NCI-H2227 (cell line): Measurements from ENCODE around the gene KY.

Experiments used
- DNase-seq: peaks from one replicate; lab custom pipeline; 2025; ENCODE audit not compliant: unreplicated experiment; lab: John Stamatoyannopoulos, UW

The KY gene

DNA sequence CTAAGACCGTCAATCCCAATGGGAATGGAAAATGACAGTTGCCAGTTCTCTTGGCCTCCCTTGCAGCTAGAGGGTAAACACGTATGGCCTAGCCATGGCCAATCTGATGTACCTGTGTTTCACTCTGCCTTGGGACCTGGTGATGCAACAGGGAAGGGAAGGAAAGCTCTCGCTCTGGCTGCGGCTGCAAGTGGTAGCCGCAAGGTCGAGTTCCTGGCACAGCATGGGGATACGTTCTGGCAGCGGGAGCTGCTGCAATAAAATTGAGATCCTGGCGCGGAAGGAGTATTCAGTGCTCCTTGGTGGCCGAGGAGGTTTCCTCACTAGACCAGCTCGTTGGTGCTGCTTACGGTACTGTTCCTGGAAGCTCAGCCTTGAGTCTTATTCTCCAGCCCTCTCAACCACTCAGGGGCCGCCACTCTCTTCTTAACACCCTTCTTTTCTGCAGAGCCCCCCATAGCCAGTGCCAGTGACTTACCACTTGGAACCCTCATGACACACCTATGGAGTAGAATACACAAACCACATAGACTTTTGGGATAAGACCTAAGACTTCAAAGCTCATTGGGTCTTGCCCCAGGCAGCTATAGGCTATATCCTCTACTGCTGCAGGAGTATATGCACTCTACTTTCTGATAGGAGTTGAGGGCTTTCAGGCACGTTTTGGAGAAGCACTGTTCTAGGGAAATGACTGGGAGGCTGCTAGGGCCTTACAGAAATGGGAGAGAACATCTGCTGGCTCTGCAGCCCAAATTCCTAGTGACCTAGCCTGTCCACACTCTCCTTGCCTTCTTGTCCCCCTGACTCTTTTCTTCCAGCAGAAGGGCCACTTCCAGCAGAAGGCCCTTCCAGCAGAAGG, 2.7 kb downstream of the KY start:
- DNase-seq, result no peak

DNA sequence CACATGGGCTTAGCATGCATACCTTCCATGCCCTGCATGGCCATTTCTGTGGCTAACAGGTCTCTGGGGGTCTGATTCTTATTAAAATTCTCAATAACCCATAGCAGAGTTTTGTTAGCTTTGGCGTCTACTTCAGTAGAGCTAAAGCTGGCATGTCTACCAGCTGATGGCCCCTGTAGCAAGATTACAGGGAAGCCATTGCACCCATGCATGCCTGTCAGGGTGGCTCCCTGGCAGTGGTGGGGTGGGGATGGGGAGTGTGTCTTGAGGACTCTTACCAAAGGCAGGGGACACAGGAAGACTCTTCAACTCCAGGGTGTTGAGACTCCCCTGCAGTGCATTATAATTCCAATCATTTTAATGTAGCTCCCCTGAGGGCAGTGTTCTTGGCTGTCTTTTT, 4.7 kb downstream of the KY start:
- no peak for DNase-seq

GRCh38 chr3:134645515-134645914, 5.3 kb downstream of the KY start:
- no peak for DNase-seq

DNA sequence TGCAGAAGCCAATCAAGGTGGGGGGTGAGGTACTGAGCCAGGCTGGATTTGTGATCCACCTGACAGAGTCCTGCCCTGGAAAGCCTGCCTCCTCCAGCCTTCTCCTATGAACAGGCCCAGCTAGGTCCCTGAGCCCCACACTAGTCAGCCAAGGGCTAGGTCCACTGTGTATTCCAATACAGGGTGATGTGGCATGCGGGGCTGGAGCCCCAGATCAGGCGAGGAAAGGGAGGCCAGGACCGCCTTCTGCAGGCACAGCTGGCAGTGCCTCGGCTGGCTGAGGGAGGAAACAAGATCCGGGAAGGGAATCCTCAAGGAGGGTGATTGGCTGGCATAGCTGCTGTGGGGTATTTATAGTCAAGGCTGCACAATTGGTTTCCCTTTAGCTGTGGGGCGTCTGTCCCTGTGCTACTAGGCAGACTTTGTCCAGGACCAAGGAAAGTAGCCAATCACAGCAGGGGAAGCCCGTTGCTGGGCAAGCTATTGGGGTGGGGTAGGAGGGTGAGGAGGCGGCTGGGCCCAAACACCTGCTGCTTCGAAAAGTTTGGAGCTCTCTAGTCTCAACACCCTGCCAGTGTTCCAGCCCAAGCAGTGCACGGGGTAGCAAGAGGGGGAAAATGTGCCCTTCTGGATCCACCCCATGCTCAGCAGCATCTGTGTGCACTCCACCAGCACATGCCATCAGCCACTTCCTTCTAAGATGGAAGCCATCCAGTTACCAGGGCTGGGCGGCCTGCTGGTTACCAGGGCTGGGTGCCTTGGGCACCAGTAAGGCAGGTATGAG, 5.9 kb downstream of the KY start:
- no peak for DNase-seq

DNA sequence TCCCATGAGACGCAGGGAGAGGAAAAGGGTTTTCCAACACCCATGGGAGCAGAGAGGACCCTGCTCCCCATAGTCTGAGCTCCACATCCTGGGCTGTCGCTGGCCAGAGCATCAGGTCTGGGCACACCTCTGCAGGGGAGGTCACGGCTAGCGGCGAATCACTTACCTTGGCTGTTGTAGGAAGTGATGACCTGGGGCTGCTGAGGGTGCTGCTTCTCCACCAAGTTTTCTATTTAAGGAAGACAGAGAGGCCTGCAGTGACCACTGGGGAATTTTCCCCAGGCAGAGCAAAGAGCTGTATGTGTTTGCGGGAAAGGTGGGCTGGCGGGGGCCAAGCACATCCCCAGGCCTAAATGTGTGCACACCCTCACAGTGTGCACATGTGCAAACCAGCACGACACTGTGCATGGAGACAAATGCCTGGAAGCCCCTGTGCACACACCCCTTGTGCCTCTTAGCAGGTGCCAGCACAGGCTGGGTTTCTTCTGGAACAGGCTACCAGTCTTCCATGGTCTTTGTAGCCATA, 7.6 kb downstream of the KY start:
- DNase-seq, result no peak

- no peak for DNase-seq
Measured at GRCh38 chr3:134642445-134643149, 8.2 kb downstream of the KY start.

DNA sequence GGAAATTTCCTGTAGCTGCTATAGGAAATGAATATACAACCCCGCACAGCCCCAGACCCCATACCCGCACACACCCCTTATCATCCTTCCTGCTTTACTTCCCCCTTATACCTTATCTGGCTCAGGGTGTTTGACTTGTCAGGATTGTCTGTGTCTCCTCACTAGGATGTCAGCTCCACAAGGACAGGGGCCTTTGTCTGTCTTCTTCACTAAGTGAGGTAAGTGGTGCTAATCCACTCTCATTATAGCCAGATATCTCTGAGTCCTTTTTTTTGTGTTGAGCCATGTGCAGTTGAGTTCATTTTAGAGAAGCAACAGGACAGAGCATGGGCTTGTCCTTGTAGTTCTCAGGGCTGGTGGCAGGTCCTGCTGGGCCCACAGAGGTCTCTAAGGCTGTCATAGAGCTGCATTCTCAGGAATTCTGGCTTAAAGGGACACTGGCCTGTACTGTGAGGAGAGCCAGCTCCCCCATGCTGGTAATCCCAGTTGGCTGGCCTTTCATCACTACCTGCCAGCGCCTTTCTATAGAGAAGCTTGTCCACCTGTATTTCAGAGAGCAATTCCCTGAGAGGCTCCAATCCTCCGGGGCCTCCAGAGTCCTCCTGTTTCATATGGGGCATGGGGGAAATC, 9.0 kb downstream of the KY start:
- no peak for DNase-seq

- peak; percentile 32 for DNase-seq
Measured at GRCh38 chr3:134640872-134641470, 9.9 kb downstream of the KY start.

DNA sequence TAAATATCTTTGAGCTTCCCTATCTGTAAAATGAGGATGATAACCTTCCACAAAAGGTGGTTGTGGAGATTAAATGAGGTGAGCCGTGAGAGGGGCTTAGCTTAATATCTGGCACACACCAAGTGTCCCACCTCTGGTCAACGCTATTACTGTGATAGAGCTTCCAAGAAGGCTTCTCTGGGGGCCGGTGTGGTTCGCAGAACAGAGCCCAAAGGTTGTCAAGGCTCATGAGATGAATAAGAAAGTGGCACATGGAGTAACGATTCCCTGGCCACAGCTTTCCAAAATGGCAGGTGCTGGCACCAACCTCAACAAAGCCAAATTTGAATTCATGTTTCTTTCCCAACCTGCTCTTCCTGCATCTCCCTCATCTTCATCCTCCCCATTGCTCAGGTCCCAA, 10.4 kb downstream of the KY start:
- no peak for DNase-seq

DNA sequence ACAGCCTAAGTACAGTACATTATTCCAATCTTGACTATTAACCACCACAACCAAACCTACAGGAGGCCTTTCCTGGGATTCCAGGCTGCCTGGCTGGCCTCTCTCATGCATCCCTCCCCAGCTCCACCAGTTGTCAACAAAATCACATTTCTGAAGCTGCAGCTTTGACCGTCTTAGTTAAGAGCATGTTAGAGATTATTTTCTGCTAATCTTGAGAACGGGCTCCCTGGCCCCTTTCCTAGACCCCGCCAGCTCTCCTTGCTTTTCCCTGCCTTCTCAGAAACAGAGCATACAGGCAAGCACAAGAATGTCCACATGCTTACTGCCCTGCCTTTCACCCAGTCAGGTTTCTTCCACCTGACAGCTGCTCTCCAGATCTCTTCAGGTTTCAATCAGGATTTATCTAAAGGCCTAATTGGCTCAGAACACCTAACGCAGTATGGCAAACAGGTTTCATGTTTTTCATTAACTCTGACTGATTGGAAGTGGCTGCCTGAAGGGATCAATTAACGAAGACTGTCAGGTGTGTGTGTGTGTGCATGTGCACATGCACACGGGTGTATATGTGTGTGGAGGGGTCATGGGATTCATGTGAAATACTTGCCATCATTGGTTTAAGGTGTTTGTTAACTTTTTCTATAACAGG, 12.3 kb downstream of the KY start:
- no peak for DNase-seq

DNA sequence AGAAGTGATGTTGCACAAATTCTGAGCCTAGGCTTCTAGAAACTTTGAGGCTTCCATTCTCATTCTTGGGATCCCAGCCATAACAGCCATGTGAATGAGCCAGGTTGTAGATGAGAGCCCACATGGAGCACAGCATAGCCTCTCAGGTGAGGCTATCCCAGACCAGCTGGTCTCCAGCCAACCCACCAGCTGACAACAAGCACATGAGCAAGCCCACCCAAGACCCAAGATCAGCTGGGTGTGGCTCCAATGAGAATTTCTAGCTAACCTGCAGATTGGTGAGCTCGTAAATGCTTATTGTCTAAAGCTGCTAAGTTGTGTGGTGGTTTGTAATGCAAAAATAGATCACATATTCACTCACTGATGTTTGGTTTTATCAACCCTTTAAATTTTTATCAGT, 14.4 kb downstream of the KY start:
- DNase-seq, result no peak

GRCh38 chr3:134630506-134630905, 20.3 kb downstream of the KY start:
- DNase-seq, result no peak

DNA sequence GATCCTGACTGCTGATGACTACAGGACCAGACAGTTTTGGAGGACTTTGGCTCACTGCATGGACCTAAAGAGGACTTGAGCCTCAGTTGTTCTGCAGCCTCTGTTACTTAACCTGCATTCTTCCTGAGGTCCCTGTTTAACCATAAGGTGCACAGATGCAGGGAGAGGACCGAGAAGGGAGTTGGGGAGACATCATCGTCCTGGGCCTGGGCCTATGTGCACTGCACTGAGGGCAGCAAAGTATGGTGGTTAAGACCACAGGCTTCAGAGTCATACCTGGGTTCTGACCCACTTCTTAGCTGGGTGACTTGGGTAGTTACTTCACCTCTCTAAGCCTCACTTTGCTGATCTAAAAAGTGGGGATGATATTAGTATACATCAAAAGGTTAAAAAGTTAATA, 21.9 kb downstream of the KY start:
- no peak for DNase-seq

GRCh38 chr3:134627831-134628230, 23.0 kb downstream of the KY start:
- no peak for DNase-seq

GRCh38 chr3:134625885-134626741, 24.7 kb downstream of the KY start:
- DNase-seq, result no peak

DNA sequence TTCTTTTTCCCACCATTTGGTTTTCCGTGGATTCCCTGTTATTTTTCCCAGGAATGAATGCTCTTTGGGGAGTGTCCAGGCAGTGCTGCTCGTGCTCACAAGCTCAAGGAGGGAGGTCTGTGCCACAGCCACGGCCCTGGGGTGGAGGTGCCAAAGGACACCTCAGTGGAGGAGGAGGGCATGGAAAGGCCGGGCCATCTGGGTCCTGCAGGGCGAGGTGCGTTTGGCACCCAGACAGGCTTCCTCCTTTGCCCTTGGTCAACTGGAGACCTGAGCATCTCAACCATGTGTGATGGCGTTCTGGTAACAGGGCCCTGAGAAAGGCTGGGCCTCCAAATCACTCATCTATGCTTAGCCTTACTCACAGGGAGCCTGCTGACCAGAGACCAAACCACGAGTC, 25.4 kb downstream of the KY start:
- DNase-seq, result no peak

DNA sequence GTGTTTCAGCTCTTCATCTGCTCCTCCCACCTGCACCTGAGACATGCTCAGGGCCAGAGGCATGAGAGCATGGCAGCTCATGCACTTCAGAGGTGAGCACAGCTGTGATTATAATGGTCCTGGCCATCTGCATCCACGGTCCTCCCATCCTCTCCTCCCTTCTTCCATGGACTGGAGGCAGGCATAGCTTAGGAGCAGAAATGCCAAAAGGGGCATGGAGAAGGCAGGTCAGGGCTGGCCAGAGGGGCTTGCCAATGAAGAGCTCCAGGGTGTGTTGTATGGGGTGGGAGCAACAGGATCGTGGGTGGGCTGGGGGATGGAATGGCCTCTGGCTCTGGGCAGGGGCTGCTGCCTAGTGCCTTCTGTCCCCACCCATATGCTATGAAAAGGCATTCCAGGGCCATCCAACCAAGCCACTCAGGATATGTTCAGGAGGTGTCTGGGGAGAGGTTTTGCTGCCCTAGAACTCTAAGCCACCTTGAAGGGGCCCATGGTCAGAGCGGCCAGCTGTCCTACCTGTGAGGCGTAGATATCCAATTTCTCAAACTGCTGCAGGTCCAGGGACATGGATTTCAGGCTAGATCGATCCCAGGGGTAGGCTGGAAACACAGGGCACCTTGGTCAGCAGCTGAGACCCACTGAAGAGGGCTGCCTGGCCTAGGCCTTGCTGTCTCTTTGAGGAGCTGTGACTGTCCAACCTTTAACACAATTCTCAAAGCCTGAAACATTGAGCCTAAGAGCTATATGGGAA, 26.1 kb downstream of the KY start:
- no peak for DNase-seq

DNA sequence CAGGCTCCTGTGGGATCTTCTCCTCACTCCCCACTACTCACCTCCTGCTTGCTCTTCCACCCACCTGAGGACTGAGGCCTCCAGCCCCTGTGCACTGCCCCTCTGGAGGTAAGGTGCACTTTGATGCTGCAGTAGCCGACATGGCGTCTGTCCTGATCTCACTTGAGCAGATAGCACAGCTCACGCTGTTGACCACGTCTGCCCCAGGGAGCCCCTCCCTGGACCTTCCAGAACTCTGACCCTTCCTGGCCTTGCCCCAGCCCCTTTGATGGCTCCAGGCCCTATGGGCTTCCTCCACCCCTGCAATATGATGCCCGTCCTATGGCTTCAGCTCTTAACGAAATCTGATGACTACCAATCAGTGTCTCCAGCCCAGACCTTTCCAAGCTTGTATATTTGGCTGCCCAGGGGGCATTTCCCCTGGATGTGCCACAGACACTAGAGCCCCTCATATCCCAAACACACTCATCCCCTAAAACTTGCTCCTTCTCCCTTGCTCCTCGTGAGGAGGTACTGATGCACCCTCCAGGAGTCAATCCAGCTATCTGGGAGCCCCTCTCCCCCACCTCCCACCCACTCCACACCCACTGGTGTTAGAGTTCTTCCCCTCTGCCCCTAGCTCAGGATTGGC, 27.1 kb downstream of the KY start:
- no peak for DNase-seq
